Ramos (cell line): ENCODE measurements around the gene SPRING1.
"Not testable (repeated sequence)": the region's sequence is repeated elsewhere in the genome, so short reads cannot be mapped to it uniquely, and the experiment has no call there.

Experiments
- in situ Hi-C: fragments of 300-500 bp; cut with MboI; formaldehyde crosslinking; loops from one replicate; pipeline ENCODE4 v1.14.3; 2022; ENCODE audit warnings: low sequenced_read_pairs; ENCODE audit not compliant: unreplicated experiment

SPRING1 gene, protein sequence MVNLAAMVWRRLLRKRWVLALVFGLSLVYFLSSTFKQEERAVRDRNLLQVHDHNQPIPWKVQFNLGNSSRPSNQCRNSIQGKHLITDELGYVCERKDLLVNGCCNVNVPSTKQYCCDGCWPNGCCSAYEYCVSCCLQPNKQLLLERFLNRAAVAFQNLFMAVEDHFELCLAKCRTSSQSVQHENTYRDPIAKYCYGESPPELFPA

DNA sequence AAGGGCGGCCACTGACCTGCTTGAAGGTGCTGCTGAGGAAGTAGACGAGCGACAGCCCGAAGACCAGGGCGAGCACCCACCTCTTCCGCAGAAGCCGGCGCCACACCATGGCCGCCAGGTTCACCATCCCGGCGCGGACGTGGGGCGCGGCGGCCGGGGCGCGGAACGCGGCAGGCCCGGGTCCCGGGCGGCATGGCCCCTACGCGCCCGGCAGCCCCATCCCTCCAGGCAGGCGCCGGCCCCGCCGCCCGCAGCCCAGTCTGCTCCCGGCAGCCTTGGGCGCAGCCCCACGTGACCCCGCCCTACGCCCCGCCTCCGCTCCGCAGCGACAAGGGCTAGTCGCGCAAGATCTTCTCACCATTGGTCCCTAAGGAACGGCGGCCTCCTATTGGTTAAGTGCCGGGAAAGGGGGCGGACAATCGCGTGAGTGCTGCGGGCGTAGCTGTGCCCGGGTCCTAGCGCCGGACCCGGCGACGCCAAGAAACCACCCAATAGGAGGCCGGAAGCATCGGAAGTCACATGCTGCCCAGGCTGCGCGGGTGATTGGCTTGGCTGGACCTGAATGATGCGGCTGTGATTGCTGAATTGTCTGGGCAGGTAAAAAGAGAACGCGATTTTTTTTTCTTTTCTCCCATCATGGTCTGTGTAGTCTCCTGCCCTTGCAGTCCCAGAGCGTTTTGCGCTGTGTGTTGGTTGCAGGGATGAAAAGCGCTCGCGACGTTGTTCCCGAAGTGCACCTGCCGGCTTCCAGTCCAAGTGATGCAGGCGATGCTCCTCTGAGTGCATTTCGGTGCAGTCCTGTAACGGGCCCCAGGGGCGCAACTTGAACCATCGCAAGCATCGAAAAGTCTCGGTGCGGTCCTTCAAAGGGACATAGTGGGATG lies at the start of gene SPRING1, which contains the start of gene RNFT2:
SPRING1 (minus strand) TSS at position 296 of the 884 bp plus-strand sequence; CDS start at position 127, 169 bp downstream.
RNFT2 (plus strand) TSS at position 542 of the 884 bp plus-strand sequence. CDS start 2,183 bp downstream, outside the sequence.
- in situ Hi-C loops = no loop called here

- in situ Hi-C loops = no loop called here
Observed at GRCh38 chr12:116784238-116784612, 46.4 kb upstream of the SPRING1 start.

- in situ Hi-C loops = no loop called here
Observed at GRCh38 chr12:116783525-116784237, 45.8 kb upstream of the SPRING1 start.

DNA sequence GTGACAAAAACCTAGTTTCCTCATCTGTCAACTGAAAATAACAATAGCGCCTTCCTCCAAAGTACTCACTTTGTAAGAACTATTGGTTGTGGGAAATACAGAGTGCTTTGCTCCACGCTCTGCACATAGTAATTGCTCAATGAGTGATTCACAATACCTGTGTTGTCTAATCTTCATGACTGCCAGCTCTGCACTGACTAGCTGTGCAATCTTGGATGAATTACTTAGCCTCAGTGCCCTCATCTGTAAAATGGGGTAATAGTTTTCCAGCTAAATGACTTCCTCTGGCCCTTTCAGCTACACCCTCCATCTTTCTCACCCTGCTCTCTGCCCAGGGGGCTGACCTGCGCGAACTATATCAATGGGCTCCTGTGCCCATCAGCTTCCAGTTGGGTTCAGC lies 43.1 kb upstream of the SPRING1 start:
- in situ Hi-C loops = no loop called here

GRCh38 chr12:116779597-116779996 lies 41.7 kb upstream of the SPRING1 start:
- in situ Hi-C loops = no loop called here

GRCh38 chr12:116777245-116777644 lies 39.4 kb upstream of the SPRING1 start:
- in situ Hi-C loops = no loop called here

- in situ Hi-C loops = no loop called here
Observed at GRCh38 chr12:116774020-116774419, 36.2 kb upstream of the SPRING1 start.

- in situ Hi-C loops = no loop called here
Observed at GRCh38 chr12:116773276-116773731, 35.4 kb upstream of the SPRING1 start.

DNA sequence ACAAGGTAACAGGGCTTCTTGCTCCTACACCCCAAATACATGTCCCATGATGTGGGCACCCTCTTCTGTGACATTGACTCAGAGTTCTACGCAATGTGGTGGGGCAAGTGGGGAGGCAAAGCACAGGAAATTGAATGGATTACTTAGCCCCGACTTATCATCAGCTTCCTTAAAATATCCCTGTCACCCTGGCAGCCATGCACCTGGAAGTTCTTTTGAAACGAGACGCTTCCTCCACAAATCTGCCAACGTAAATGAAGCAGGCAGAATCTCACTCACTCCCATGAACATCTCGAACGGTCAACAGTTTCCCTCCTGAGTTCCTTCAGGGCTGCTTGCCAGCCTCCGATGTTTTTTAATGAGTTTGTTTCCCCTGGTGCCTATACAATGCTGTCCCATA lies 33.8 kb upstream of the SPRING1 start:
- in situ Hi-C loops = no loop called here

DNA sequence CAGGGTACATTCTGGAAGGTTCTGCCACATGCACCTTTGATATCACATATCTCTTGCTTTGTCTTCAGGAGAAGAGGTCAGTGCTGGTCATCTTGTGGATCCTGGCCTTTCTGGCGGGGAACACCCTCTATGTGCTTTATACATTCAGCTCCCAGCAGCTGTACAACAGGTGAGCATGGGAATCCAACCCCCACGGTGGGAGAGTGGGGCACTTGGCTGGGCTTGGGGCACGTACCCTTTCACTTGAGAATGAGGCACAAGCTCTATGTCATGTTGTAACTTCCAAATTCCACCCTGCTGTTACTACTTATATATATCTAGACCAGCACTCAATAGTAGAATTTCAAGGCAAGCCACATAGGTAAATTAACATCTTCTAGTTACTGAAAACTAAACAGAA lies 28.9 kb upstream of the SPRING1 start:
- in situ Hi-C loops = no loop called here

GRCh38 chr12:116766285-116766684 lies 28.4 kb upstream of the SPRING1 start:
- in situ Hi-C loops = no loop called here

- in situ Hi-C loops = no loop called here
Observed at GRCh38 chr12:116765271-116765670, 27.4 kb upstream of the SPRING1 start.

DNA sequence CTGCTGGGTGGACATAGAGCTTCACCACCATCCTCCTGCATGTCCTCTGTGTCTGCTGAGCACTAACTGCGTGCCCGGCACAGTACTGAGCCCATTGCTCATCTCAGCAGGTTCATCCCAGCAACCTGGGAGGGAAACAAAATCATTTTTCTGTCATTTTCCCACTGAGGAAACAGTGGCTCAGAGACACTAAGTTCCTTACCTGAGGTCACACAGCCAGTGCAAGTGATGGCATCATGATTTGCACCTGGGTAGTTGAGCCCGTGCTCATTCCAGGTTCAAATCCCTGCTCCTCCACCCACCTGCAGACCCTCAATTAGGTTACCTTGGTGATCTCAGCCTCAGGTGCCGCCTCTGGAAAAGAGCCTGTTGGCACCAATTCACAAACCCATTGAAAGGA lies 23.6 kb upstream of the SPRING1 start:
- in situ Hi-C loops = no loop called here

DNA sequence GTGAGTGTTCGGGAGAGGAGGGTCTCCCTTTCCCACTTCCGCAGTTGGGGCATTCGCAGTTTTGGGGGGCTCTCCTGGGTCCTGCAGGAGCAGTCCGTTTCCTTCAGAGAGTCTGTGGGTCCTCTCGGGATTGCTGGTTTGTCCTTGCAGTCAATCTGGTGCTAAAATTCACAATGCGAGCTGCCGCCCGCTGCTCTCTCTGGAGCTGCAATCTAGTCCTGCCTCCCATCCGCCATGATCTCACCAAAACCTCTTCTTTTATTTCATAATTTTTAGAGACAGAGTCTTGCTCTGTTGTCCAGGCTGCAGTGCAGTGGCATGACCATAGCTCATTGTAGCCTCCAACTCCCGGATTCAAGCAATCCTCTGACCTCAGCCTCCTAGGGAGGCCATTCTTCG lies 22.8 kb upstream of the SPRING1 start:
- in situ Hi-C loops = no loop called here

DNA sequence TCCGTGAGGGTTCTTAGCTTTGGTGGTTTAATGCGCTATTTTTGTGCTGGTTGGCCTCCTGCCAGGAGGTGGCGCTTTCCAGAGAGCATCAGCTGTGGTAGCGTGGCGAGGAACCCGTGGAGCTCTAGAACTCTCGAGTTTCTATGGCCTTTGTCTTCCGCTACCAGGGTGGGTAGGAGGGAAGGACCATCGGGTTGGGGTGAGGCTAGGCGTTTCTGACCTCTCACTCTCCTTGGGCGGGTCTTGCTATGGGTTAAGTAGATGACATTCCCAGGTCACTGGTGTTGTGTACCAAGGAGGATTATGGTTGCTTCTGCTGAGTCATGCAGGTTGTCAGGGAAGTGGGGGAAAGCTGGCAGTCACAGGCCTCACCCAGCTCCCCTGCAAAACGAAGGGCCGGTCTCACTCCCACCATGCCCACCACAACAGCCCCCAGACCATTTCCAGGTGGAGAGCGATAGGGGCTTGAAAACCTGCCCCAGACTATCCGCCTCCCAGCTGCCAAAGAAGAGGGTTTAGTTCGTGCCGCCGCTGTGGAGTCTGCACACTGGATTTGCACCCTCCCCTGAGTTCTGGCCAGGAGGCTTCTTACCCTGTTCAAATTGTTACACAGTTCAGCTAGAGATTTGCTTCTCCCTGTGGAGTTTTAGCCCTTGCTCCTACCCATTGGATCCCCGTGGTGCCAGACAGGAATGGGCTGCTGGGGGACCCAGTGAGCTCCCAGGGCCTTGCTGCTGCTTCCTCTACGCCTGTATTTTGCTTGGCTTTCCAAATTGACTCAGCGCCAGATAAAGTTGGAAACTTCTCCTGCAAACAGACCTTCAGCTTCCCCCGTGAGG lies 22.1 kb upstream of the SPRING1 start:
- in situ Hi-C loops = no loop called here

DNA sequence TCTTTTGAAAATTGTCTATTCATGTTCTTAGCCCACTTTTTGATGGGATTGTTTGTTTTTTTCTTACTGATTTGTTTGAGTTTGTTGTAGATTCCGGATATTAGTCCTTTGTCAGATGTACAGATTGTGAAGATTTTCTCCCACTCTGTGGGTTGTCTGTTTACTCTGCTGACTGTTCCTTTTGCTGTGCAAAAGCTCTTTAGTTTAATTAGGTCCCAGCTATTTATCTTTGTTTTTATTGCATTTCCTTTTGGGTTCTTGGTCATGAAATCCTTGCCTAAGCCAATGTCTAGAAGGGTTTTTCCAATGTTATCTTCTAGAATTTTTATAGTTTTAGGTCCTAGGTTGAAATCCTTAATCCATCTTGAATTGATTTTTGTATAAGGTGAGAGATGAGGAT lies 16.9 kb upstream of the SPRING1 start:
- in situ Hi-C loops = not testable (repeated sequence)

- in situ Hi-C loops = not testable (repeated sequence)
Observed at GRCh38 chr12:116754097-116754496, 16.2 kb upstream of the SPRING1 start.

GRCh38 chr12:116750298-116750697 lies 12.4 kb upstream of the SPRING1 start:
- in situ Hi-C loops = no loop called here

DNA sequence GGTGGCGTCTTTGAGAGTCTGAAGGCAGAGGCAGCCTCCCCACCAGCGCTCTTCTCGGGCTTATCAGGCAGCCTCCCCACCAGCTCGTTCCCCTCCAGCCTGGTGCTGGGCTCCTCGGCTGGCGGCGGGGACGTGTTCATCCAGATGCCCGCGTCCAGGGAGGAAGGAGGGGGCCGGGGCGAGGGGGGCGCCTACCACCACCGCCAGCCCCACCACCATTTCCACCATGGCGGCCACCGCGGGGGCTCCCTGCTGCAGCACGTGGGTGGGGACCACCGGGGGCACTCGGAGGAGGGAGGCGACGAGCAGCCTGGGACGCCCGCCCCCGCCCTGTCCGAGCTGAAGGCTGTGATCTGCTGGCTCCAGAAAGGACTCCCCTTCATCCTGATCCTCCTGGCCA lies 12.0 kb upstream of the SPRING1 start:
- in situ Hi-C loops = no loop called here

- in situ Hi-C loops = no loop called here
Observed at GRCh38 chr12:116745554-116745953, 7.7 kb upstream of the SPRING1 start.
